NT2/D1 (cell line): Measurements from ENCODE around the gene IMMT.

Experiments used
- SUZ12 ChIP-seq: IDR thresholded peaks from 2 replicates; pipeline ENCODE4 v1.6.1; 2011; ENCODE audit not compliant: insufficient read length, insufficient read depth; ENCODE audit errors: extremely low read depth
- YY1 ChIP-seq: IDR thresholded peaks from 2 replicates; pipeline ENCODE4 v1.6.1; 2011; ENCODE audit not compliant: insufficient read length, insufficient read depth

- TF ChIP-seq SUZ12 (no peak), YY1 (no peak)
Observed at GRCh38 chr2:86227685-86228084, 32.4 kb upstream of the IMMT start.
